ENCODE results near the gene GMDS.

GMDS gene

DNA sequence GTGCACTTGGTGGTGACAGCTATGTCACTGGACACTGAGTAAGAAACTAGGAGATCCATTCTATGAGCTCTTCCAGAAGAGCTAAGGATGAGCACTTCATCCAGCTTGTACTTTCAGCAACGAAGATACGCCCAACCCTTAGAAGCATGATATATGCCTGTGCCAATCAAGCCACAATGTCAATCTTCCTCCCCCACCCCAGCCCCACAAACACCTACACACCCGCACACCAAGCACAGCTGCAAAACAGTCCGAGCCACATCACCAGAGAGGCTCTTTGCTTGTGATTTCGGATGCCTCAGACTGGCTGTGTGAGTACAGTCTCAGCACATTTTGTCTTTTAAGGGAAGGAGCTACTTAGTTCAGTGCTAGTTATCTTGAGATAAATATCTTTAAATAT, 375.2 kb downstream of the GMDS start:
- DNase-seq (ENCODE audit: low read depth): no peak
- H3K4me3 ChIP-seq (ENCODE audit: control insufficient read depth, low read depth, low read length): no peak overlapping the region
- TF ChIP-seq, protein P1, sequence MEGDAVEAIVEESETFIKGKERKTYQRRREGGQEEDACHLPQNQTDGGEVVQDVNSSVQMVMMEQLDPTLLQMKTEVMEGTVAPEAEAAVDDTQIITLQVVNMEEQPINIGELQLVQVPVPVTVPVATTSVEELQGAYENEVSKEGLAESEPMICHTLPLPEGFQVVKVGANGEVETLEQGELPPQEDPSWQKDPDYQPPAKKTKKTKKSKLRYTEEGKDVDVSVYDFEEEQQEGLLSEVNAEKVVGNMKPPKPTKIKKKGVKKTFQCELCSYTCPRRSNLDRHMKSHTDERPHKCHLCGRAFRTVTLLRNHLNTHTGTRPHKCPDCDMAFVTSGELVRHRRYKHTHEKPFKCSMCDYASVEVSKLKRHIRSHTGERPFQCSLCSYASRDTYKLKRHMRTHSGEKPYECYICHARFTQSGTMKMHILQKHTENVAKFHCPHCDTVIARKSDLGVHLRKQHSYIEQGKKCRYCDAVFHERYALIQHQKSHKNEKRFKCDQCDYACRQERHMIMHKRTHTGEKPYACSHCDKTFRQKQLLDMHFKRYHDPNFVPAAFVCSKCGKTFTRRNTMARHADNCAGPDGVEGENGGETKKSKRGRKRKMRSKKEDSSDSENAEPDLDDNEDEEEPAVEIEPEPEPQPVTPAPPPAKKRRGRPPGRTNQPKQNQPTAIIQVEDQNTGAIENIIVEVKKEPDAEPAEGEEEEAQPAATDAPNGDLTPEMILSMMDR (IDR thresholded peaks at IDR 0.05; ENCODE audit: control insufficient read depth, insufficient read depth, low read depth, low read length, missing control alignments): no peak

DNA sequence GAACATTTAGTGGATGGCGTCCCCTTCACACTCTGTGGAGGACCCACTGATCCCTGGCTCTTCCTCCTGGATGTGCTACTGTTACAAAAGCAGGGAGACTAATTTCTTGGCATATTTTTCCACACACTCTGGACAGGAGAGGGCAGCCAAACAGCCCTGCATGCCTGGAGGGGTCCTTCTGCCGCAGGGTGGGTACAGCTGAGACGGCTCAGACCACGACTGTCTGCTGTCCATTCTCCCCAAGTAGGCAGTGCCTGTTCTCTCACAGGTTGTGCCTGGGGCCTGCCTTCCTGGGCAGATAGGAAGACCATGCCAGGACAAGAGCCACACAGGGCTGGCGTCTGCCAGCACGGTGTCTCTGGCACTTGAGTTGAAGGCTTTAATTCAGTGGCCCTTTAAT, 375.6 kb downstream of the GMDS start:
- DNase-seq (ENCODE audit: low read depth): no peak
- TF ChIP-seq, protein P1 (IDR thresholded peaks at IDR 0.05; ENCODE audit: control insufficient read depth, insufficient read depth, low read depth, low read length, missing control alignments): no peak
- H3K4me3 ChIP-seq (ENCODE audit: control insufficient read depth, low read depth, low read length): no peak overlapping the region

DNA sequence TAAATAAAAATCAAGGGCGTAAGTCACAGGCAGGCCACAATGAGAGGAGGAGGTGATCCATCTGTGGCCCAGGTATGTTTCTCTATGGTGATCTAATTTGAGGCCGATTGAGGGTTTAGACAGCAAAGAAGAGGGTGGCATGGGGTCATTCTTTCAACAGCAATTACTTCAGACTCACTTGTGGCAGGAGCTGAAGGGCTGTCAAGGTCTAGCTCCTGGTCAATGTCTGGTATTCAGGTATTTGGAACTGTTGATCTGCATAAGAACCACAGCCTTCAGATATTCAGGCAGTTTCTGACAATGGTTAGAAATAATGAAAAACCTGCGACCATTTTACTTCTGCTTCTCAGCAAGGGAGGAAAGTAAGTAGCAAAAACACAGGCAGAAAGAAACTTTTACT, 376.1 kb downstream of the GMDS start:
- DNase-seq (ENCODE audit: low read depth): no peak
- TF ChIP-seq, protein P1 (IDR thresholded peaks at IDR 0.05; ENCODE audit: control insufficient read depth, insufficient read depth, low read depth, low read length, missing control alignments): no peak
- no peak overlapping the region for H3K4me3 ChIP-seq (ENCODE audit: control insufficient read depth, low read depth, low read length)

DNA sequence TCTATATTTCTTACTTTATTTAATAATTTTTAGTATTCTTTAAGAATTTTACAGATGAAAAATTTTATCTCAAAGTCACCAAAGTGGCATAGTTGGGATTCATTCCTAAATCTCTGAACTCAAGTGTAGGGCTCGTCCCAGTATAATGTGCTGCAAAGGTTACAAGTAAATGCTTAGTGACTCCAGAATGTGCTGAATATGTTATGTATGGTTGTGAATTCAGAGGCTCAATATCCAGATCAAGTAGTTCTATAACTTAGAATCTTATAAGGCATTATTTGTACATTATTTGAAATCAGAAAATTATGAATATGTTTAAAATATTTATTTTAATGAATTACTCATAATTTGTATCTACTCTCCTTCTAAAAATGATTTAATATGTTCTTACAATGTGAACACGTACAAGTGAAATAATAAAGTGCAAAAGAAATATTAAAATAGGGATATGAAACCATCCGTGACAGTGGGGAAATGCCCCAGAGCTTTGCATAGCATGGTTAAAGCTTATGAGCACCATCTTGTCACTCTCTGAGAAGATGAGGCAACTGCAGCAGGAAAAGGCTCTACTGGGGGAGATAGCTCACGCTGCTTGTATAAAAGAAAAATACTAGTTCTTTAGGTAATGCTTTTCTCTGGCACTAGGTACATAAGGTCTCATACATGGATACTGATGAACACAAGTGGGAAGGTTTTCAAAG, 376.7 kb downstream of the GMDS start:
- DNase-seq (ENCODE audit: low read depth): no peak
- no peak overlapping the region for H3K4me3 ChIP-seq (ENCODE audit: control insufficient read depth, low read depth, low read length)
- TF ChIP-seq, protein P1 (IDR thresholded peaks at IDR 0.05; ENCODE audit: control insufficient read depth, insufficient read depth, low read depth, low read length, missing control alignments): no peak

DNA sequence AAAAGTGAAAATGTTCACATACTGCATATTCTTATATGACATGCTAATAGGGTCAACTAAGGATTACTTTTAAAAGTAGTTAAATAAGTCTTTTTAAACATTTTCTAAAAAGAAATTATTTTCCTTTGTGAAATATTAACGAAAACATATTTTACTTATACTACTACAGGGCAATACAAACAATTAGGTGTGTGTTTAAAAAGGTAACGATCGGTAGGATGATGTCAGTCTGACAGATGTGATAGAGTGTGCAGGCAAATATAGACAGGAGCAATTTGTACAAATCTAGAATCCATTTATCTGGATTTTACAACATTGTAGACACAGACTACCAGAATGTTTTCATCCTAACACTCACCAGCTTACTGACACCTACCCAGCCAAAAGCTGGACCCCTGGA, 378.2 kb downstream of the GMDS start:
- no peak for DNase-seq (ENCODE audit: low read depth)
- TF ChIP-seq, protein P1 (IDR thresholded peaks at IDR 0.05; ENCODE audit: control insufficient read depth, insufficient read depth, low read depth, low read length, missing control alignments): no peak
- H3K4me3 ChIP-seq (ENCODE audit: control insufficient read depth, low read depth, low read length): no peak overlapping the region

DNA sequence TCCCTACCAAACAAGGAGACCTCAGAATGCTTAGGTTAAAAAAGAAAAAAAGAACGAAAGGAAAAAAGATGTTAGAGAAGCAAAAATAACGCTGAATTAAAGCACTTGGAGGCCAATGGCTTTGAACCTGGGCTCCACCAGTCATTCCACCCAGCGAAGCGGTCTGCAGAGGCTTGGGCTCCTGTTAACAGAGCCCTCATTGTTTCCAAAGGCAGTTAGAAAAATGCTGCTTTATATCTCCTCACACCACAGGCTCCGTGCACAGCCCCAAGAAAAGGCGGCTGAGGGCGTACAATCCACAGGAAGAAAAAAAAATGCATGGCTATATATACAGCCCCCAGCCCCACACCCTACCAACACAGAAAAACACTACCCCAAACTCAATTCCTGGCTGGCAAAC, 379.8 kb downstream of the GMDS start:
- H3K4me3 ChIP-seq (ENCODE audit: control insufficient read depth, low read depth, low read length): no peak overlapping the region
- DNase-seq (ENCODE audit: low read depth): no peak
- TF ChIP-seq, protein P1 (IDR thresholded peaks at IDR 0.05; ENCODE audit: control insufficient read depth, insufficient read depth, low read depth, low read length, missing control alignments): no peak

Data from AG09309 (cell line).